Measurements from ENCODE around the gene ZDHHC14. TPM values are rescaled to one million over a fixed set of nuclear protein-coding genes. Genes with fewer than 3 reads are reported as not detected.

The ZDHHC14 gene
- total RNA-seq, 1 donor = 1.6 TPM

DNA sequence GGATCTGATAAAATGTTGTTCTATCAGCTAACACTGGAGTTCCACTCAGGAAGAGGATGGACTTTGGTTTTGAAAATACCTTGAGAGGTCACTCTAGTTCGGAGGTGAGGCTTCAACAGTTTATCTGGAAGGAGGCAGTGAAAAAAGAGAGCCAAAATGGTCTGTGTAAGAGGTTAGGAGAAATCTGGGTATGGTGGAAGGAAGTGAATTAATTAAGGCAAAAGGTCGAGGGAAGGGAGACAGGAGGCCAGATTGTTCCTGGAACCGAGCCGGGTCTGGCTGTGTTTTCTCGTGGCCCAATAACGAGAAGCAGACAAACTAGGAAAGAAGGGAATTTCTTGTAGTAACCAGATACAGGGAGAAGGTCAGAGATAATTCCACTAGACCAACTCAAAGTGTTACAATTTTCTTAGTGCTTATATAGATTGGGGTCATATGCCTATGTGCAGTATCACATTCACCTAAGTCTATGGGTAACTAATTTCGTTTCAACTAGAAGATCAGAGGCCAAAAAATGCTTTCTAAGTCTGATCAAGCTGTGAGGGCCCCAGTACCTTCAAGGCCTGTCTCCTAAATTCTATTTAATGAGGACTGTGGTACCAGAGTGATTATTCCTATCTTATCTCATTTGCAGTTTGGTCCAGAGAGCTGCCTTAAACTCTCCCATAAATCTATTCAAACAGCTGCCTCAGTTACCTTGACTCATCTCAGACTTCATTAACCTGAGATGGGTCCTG lies 346.1 kb downstream of the ZDHHC14 start:
- Histone ChIP-seq H3K9me3 (ENCODE audit: low read depth, low read length) (peaks cover 5% of the 10 kb centered on the region), H3K27me3 (ENCODE audit: insufficient read depth, low read length) (no peaks in the 10 kb centered on the region), H3K4me3 (ENCODE audit: low read length) (no peak overlapping the region), H3K4me1 (ENCODE audit: insufficient read depth, low read length) (no peaks in the 10 kb centered on the region)

Other genes starting within 250 kb of the ZDHHC14 start
- gene TMEM242, start 57.7 kb upstream of the ZDHHC14 start, total RNA-seq = 9.7 TPM